Rectal smooth muscle tissue (tissue), 1 donor: ENCODE data around the gene NR2C2.

Experiments
- H3K27ac ChIP-seq: one replicate; pipeline ENCODE4 v1.7.0; 2013; ENCODE audit warnings: low read depth, low read length, inconsistent platforms
- H3K27me3 ChIP-seq: one replicate; pipeline ENCODE4 v1.7.0; 2013; ENCODE audit warnings: low read length; ENCODE audit not compliant: control insufficient read depth, insufficient read depth
- H3K36me3 ChIP-seq: one replicate; pipeline ENCODE4 v1.7.0; 2013; ENCODE audit warnings: low read length; ENCODE audit not compliant: control insufficient read depth, insufficient read depth
- H3K4me1 ChIP-seq: one replicate; pipeline ENCODE4 v1.7.0; 2013; ENCODE audit warnings: low read length; ENCODE audit not compliant: control insufficient read depth, insufficient read depth
- H3K4me3 ChIP-seq: one replicate; pipeline ENCODE4 v1.7.0; 2013; ENCODE audit warnings: low read length
- H3K9ac ChIP-seq: one replicate; pipeline ENCODE4 v1.7.0; 2013; ENCODE audit warnings: low read length

NR2C2 gene

DNA sequence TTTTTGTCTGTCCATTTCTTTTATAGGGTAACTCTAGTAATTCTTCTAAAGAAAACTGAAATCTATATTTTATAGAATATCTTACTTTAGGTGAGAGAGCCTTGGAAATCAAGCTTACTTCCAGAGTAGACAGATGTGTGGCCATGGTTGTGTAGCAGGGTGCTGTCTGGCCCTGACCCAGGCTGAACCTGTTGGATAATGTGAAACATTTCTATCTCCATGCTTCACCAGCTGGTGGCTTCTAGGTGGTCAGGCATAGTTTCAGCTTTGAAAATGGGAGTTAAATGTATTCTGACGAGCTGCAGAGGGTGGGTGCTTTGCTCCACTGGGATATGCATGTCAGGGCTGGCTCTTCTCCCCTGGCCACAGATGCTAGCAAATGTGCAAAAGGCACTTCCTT is 20.8 kb upstream of the NR2C2 start:
- H3K36me3 ChIP-seq = no peaks in the 10 kb centered on the region
- H3K27ac ChIP-seq = no peak overlapping the region
- no peaks in the 10 kb centered on the region for H3K4me1 ChIP-seq
- H3K4me3 ChIP-seq = no peak overlapping the region
- H3K27me3 ChIP-seq = no peaks in the 10 kb centered on the region
- H3K9ac ChIP-seq = no peak overlapping the region

DNA sequence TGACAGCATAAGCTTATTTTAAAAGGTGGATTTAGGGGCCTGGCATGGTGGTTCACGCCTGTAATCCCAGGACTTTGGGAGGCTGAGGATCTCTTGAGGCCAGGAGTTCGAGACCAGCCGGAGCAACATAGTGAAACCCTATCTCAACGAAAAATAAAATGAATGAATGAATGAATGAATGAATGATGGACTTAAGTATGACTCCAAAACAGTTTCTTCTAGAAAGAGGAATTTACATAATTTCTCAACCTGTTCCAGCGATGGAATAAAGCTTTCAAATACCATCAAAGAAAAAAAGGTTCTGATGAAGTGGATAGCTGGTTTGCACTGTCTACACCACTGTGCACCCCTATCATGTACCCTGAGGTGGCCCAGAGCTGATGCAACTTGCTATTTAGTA is 20.1 kb upstream of the NR2C2 start:
- Histone ChIP-seq H3K27ac (no peak overlapping the region), H3K36me3 (no peaks in the 10 kb centered on the region), H3K4me3 (no peak overlapping the region), H3K4me1 (no peaks in the 10 kb centered on the region), H3K27me3 (no peaks in the 10 kb centered on the region), H3K9ac (no peak overlapping the region)

DNA sequence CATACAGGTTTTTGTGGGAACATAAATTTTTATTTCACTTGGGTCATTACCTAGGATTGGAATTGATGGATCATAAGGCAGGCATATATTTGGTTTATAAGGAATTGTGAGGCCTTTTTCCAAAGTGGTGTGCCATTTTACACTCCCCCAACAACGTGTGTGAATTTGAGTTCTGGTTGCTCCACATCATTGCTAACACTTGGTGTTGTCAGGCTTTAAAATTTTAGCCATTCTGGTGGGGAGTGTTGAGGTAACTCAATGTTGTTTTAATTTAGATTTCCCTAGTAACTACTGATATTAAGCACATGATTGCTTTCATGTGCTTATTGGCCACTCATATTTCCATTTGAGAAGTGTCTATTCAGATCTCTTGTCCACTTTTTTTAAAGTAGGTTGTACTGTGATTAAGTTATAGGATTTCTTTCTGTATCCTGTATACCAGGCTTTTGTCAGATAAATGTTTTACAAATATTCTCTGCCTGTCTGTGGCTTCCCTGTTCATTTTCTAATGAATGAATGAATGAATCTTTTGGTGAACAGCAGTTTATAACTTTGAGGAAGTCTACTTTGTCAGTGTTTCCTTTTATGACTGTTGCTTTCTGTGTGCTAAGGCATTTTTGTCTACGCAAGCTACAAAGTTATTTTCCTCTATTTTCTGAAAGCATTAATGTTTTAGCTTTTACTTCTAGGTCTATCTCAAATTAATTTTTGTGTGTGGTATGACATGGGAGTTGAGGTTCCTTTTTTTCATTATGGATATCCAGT is 17.9 kb upstream of the NR2C2 start:
- no peak overlapping the region for H3K9ac ChIP-seq
- no peaks in the 10 kb centered on the region for H3K4me1 ChIP-seq
- no peak overlapping the region for H3K4me3 ChIP-seq
- no peaks in the 10 kb centered on the region for H3K27me3 ChIP-seq
- no peak overlapping the region for H3K27ac ChIP-seq
- no peaks in the 10 kb centered on the region for H3K36me3 ChIP-seq

DNA sequence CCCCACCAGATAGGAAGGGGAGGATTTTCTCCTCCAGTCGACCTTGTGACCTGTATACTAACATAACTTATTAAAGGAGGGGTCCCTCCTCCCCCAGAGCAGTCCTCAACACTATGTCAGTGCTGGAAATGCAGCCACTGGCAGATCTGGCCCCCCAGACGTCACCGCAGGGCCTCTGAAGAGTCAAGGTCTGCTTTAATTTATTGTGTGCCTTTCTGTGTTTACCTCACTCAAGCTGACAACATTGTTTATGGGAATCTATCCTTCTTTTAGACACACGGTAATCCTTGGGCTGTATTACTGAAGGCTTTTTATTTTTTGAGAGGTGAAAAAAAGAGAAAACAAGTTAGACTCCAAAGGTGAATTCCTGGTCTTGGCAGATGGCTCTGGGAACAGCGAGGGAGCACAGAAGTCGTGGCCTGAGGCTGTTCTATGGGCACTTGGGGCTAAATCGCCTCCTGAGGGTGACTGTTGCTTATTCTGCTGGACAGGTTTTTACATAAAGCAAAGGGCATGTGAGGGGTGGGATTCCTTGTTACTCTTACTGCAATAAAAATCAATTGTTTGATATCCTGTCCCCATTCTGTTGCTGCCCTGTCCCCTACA is 13.5 kb upstream of the NR2C2 start:
- Histone ChIP-seq H3K4me1 (no peaks in the 10 kb centered on the region), H3K9ac (no peak overlapping the region), H3K4me3 (no peak overlapping the region), H3K27me3 (no peaks in the 10 kb centered on the region), H3K36me3 (no peaks in the 10 kb centered on the region), H3K27ac (no peak overlapping the region)

DNA sequence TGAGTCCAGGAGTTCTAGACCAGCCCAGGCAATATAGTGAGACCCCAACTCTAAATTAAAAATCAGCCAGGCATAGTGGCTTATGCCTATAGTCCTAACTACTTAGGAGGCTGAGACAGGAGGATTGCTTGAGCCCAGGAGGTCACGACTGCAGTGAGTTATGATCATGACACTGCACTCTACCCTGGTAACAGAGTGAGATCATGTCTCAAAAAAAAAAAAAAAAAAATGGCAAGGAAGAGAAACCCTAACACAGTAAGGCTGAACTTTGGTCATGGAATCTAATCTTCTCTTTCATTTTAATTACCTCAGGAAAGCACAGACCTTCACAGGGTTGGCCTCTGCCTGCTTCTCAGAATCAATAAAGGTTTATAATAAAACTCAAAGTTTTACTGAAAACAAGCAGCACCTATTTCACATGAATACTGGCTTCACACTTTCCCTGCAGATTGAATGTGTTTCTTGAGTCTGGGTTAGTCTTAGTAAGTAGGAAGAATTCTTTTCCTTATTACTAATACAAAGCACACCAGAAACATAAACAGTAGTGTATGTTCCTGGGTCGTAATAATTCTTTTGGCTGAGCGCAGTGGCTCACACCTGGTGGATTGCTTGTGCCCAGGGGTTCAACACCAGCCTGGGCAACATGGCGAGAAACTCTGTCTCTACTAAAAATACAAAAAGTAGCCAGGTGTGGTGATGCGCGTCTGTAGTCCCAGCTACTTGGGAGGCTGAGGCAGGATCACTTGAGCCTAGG is 11.6 kb upstream of the NR2C2 start:
- Histone ChIP-seq H3K4me1 (no peaks in the 10 kb centered on the region), H3K36me3 (no peaks in the 10 kb centered on the region), H3K4me3 (no peak overlapping the region), H3K9ac (no peak overlapping the region), H3K27ac (no peak overlapping the region), H3K27me3 (no peaks in the 10 kb centered on the region)

DNA sequence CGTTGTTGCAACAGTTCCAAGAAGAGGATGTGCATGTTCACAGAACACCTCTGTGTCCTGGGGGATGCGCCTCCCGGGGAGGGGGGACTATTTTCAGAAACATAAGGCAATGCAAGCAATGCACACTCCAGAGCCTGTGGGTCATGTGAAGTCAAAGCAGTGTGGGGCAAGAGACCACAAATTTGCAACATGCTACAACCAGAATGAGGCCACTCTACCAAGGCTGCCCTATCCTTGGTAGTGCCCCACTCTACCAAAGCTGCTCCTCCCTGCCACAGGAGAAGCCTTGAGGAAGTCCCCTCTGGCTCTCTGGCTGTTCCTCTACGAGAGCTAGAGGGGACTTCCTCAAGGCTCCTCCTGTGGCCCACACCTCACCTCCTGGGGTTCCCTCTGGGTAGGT is 8.4 kb upstream of the NR2C2 start:
- H3K9ac ChIP-seq = no peak overlapping the region
- H3K27ac ChIP-seq = no peak overlapping the region
- H3K4me3 ChIP-seq = no peak overlapping the region
- H3K36me3 ChIP-seq = peaks cover 4% of the 10 kb centered on the region
- no peaks in the 10 kb centered on the region for H3K4me1 ChIP-seq
- H3K27me3 ChIP-seq = no peaks in the 10 kb centered on the region

DNA sequence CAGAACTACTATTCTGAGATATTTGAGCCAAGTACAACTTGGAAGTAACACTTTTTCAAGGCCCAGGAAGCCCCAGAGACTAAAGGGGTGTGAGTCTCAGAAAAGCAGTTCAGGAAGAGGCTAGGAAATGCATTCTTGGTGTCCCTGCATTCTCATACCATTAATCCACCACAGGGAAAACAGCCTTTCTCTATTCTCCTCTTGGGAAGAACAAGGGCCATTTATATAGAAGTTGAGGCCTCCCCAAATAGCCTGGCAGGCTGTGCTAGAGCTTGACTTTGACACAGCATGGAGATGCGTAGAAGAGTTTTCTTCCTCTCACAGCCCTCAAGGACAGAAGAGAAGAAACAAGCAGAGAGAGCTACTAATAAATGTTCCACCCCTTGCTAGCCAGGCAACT is 5.5 kb upstream of the NR2C2 start:
- Histone ChIP-seq H3K9ac (no peak overlapping the region), H3K4me1 (peaks cover 8% of the 10 kb centered on the region), H3K36me3 (peaks cover 8% of the 10 kb centered on the region), H3K4me3 (no peak overlapping the region), H3K27ac (peak overlapping the region; percentile 11), H3K27me3 (no peaks in the 10 kb centered on the region)

DNA sequence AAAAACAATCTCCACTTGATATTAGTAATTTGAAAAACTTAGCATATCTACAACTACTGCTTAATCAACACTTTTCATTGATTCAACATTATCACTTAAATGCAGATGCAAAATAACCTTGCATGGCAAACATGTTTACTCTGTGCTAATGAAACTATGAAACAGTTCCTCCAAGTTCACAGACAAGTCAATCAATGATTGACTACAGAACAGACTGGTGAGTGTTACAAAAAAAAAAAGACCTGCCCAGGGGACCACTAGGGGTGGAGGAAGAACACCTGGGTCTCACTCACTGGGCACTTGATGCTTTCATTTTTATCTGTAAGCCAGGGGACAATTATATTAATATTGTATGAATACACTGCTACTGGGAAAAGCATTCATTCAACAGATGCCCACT is 4.3 kb upstream of the NR2C2 start:
- H3K4me1 ChIP-seq = peaks cover 8% of the 10 kb centered on the region
- H3K27ac ChIP-seq = no peak overlapping the region

DNA sequence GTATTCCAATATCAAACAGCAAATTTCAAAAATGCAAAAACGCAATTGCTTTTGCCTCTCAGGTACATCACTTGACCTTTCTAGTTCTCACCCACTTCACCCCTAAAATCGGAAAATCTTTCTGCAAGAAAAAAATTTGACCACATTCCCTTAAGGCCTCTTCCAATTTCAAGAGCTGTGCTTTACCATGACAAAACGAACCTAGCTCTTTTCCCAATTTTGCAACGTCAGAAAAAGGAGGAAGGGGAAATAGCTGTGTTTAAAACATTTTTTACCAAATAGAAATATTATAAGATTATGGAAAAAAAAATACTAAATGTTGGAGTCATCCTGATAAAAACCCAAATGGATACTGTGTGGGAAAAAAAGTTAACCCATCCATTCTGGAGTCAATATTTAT is 1.1 kb upstream of the NR2C2 start:
- Histone ChIP-seq H3K27me3 (no peaks in the 10 kb centered on the region), H3K27ac (peak overlapping the region; percentile 99), H3K36me3 (peaks cover 8% of the 10 kb centered on the region), H3K4me1 (peaks cover 17% of the 10 kb centered on the region), H3K9ac (peak overlapping the region; percentile 97), H3K4me3 (peak overlapping the region; percentile 90)

More for the DNA sequence above, 4.3 kb upstream of the NR2C2 start:
- peaks cover 8% of the 10 kb centered on the region for H3K36me3 ChIP-seq
- no peak overlapping the region for H3K9ac ChIP-seq
- no peak overlapping the region for H3K4me3 ChIP-seq
- H3K27me3 ChIP-seq = no peaks in the 10 kb centered on the region

DNA sequence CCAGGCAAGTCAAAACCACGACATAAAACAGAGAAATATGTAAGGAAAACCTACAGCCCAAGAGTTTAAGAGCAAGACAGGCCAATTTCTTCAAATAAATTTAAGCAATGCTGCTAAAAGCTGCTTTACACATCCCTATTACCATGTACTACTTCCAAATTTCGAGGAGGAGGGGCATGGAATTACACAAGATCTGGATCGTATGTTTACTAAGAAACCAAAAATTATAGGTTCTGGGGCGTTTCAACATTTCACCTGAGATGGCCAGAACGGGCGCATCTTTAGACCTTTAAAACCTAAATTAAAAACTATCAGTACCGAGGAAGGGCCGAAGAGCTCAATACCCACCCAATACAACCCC is 664 bp upstream of the NR2C2 start:
- Histone ChIP-seq H3K36me3 (peaks cover 8% of the 10 kb centered on the region), H3K9ac (peak overlapping the region; percentile 97), H3K27me3 (no peaks in the 10 kb centered on the region), H3K4me3 (peak overlapping the region; percentile 90), H3K27ac (peak overlapping the region; percentile 99), H3K4me1 (peaks cover 17% of the 10 kb centered on the region)

DNA sequence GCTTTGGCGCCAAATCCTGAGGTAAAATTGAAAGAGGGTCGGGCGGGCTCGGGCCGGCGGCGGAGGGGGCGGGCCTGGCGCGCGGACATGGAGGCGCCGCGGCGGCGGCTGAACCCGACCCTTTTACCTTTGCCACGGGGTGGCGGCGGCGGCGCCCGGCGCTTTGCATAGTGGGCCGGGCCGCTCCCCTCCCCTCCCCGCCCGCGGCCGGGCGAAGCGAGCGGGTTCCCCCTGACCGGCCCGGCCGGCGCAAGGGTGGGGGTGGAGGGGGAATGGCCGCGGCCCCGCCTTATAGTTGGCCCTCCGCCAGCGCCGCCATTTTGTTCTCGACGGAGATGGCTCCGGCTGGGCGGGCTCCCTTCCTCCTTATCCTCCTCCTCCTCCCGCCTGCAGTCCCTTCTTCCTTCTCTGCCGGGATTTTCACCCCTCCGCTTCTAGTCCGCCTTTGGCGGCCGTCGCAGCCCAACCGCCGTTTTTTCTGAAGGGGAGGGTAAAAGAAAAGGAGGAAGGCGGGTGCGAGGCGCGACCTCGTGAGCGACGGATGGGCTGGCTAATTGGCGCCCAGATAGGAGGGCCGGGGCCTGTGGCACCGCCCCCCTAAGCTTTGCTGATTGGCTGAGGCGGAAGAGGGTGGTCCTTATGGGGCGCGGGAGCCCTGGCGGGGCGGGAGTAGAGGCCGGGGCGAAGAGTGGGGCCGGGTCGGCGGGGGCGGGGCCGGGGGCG is 664 bp downstream of the NR2C2 start:
- peak overlapping the region; percentile 74 for H3K4me3 ChIP-seq
- H3K36me3 ChIP-seq = peaks cover 8% of the 10 kb centered on the region
- peak overlapping the region; percentile 70 for H3K9ac ChIP-seq
- peak overlapping the region; percentile 99 for H3K27ac ChIP-seq
- peaks cover 17% of the 10 kb centered on the region for H3K4me1 ChIP-seq
- H3K27me3 ChIP-seq = no peaks in the 10 kb centered on the region

DNA sequence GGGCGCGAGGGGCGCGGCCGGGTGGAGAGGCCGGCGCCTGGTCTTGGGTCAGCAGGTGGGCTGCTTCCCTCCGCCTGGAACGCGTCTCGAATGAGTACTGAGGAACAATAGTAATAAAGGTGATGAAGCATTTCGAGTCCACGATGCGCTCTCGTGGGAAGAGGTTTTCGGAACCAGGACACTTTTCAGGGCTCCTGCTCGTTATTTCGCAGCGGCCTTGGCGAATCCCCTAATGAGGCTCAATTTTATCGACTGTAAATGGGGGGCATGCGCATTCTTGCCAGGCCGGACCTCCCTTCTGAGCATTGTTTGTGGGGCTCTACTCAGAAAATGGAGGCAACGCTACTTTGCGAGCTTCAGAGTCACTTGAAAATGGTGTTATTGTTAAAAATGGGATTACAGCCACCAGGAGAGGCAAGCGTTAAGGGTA is 1.2 kb downstream of the NR2C2 start:
- Histone ChIP-seq H3K9ac (peak overlapping the region; percentile 25), H3K27ac (peak overlapping the region; percentile 85), H3K27me3 (no peaks in the 10 kb centered on the region), H3K4me1 (peaks cover 17% of the 10 kb centered on the region), H3K36me3 (peaks cover 4% of the 10 kb centered on the region), H3K4me3 (peak overlapping the region; percentile 81)
